Fibroblast of the conjunctiva (primary cell): ENCODE data around the gene ARHGAP23.
A peak's percentile ranks its signal among the peaks of the same experiment; 100 is the strongest.
"Not testable (repeated sequence)": the region's sequence is repeated elsewhere in the genome, so short reads cannot be mapped to it uniquely, and the experiment has no call there.

Experiments
- DNase-seq: peaks from one replicate; pipeline ENCODE4 v3.0.0-alpha.2; 2010; ENCODE audit warnings: low read depth

Gene ARHGAP23

GRCh38 chr17:38421871-38422827, 6.1 kb upstream of the ARHGAP23 start:
- no peak for DNase-seq

GRCh38 chr17:38424297-38424972, 3.8 kb upstream of the ARHGAP23 start:
- DNase-seq: no peak

- DNase-seq: no peak
These were observed 3.2 kb upstream of the ARHGAP23 start for GRCh38 chr17:38425031-38425430.

GRCh38 chr17:38425744-38426143, 2.5 kb upstream of the ARHGAP23 start:
- DNase-seq: no peak

GRCh38 chr17:38426441-38426840, 1.8 kb upstream of the ARHGAP23 start:
- no peak for DNase-seq

- DNase-seq: no peak
These were observed 909 bp upstream of the ARHGAP23 start for GRCh38 chr17:38427160-38427949.

GRCh38 chr17:38428643-38429371, 543 bp downstream of the ARHGAP23 start:
- peak; percentile 42 for DNase-seq

- DNase-seq: no peak
These were observed 1.3 kb downstream of the ARHGAP23 start for GRCh38 chr17:38429476-38430100.

- no peak for DNase-seq
These were observed 2.1 kb downstream of the ARHGAP23 start for GRCh38 chr17:38430316-38430715.

GRCh38 chr17:38430822-38431221, 2.6 kb downstream of the ARHGAP23 start:
- DNase-seq: no peak

- DNase-seq: no peak
These were observed 3.3 kb downstream of the ARHGAP23 start for GRCh38 chr17:38431346-38432145.

- DNase-seq: no peak
These were observed 6.0 kb downstream of the ARHGAP23 start for GRCh38 chr17:38434178-38434665.

- no peak for DNase-seq
These were observed 7.5 kb downstream of the ARHGAP23 start for GRCh38 chr17:38435795-38436194.

GRCh38 chr17:38436386-38436785, 8.1 kb downstream of the ARHGAP23 start:
- DNase-seq: no peak

- not testable (repeated sequence) for DNase-seq
These were observed 9.0 kb downstream of the ARHGAP23 start for GRCh38 chr17:38437313-38437712.

GRCh38 chr17:38439436-38439835, 11.2 kb downstream of the ARHGAP23 start:
- no peak for DNase-seq

- DNase-seq: no peak
These were observed 12.5 kb downstream of the ARHGAP23 start for GRCh38 chr17:38440614-38441397.

- DNase-seq: no peak
These were observed 13.3 kb downstream of the ARHGAP23 start for GRCh38 chr17:38441429-38442061.

- DNase-seq: no peak
These were observed 14.3 kb downstream of the ARHGAP23 start for GRCh38 chr17:38442548-38442947.
